Mesodermal cell (in vitro differentiated cells): ENCODE results near the gene MYH8.

Experiments
- H3K27ac ChIP-seq: 2 replicates; pipeline ENCODE4 v1.7.0; 2013; ENCODE audit warnings: mild to moderate bottlenecking, low read depth, low read length, moderate library complexity; ENCODE audit not compliant: severe bottlenecking
- H3K36me3 ChIP-seq: 2 replicates; pipeline ENCODE4 v1.7.1; 2013; ENCODE audit warnings: mild to moderate bottlenecking, low read length, moderate library complexity; ENCODE audit not compliant: control insufficient read depth, insufficient read depth
- H3K4me1 ChIP-seq: one replicate; pipeline ENCODE4 v1.7.1; 2013; ENCODE audit warnings: mild to moderate bottlenecking, low read length; ENCODE audit not compliant: insufficient read depth, control insufficient read depth, poor library complexity, severe bottlenecking
- H3K4me3 ChIP-seq: 2 replicates; pipeline ENCODE4 v1.7.0; 2013; ENCODE audit warnings: low read length, control low read depth, mild to moderate bottlenecking; ENCODE audit not compliant: insufficient read depth, poor library complexity, severe bottlenecking; ENCODE audit errors: extremely low read depth
- H3K9me3 ChIP-seq: 2 replicates; pipeline ENCODE4 v1.7.1; 2013; ENCODE audit warnings: mild to moderate bottlenecking, low read length, moderate library complexity; ENCODE audit not compliant: control insufficient read depth
- WGBS, 2 experiments: methylation state at CpG; one replicate each; pipeline ENCODE4 v1.1.5; 2013; ENCODE audit warnings: missing lambda C conversion rate in 2 of 2; ENCODE audit not compliant: insufficient coverage in 2 of 2; 5-methylcytosine and 5-hydroxymethylcytosine counted together

Gene MYH8

DNA sequence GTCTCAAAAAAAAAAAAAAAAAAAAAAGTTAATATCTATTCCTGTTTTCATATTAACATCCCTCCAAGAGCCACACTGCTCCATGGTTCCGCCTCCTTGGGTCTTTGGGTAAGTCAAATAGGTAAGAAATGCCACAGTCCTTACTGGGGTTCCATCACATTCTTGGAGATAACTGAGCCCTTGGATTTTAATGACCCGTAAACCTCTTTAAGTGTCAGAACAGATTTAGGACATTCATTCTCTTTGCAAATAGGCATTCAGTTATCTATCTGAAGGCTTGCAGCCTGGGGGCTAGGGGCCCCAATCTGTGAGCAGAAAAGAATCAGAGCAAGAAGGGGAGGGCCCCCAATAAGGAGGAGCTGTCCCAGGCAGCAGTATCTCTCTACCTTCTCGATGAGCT, 76.9 kb downstream of the MYH8 start:
- Histone ChIP-seq H3K27ac (no peak overlapping the region), H3K9me3 (no peaks in the 10 kb centered on the region), H3K36me3 (no peaks in the 10 kb centered on the region), H3K4me1 (no peaks in the 10 kb centered on the region), H3K4me3 (no peak overlapping the region)
- WGBS, 2 experiments = 89 to 100% methylated on average over 1 to 3 of the region's 3 CpGs
